Sigmoid colon (tissue), 7 donors: ENCODE results near the gene VDR. TPM values are rescaled to one million over a fixed set of nuclear protein-coding genes. Genes with fewer than 3 reads are reported as not detected.

Experiments
- DNase-seq: peaks from one replicate; pipeline ENCODE4 v3.0.0-alpha.2; 2019
- H3K27ac ChIP-seq, 4 donors: fragments of 200-600 bp; sonication (generic); one replicate each; pipeline ENCODE4 v1.5.1; 2016 to 2019; ENCODE audit warnings: mild to moderate bottlenecking in 1 of 4
- H3K27me3 ChIP-seq, 3 donors: fragments of 200-600 bp; sonication (generic); one replicate each; pipeline ENCODE4 v1.5.1; 2019; ENCODE audit warnings: mild to moderate bottlenecking in 1 of 3
- H3K36me3 ChIP-seq, 4 donors: fragments of 200-600 bp; sonication (generic); one replicate each; pipeline ENCODE4 v1.5.1; 2016 to 2019
- H3K4me1 ChIP-seq, 4 donors: fragments of 200-600 bp; sonication (generic); one replicate each; pipeline ENCODE4 v1.5.1; 2017 to 2019
- H3K4me3 ChIP-seq, 4 donors: fragments of 200-600 bp; sonication (generic); one replicate each; pipeline ENCODE4 v1.5.1; 2017 to 2019; ENCODE audit warnings: mild to moderate bottlenecking in 2 of 4, moderate library complexity in 1 of 4
- H3K9me3 ChIP-seq, 4 donors: fragments of 200-600 bp in 3 of 4; sonication (generic) in 3 of 4; one replicate each; pipeline versions ENCODE4 v1.5.1 to v1.6.1; 2013 to 2019
- CTCF ChIP-seq, 4 experiments: fragments of 450-650 bp in 3 of 4; fragments of 200-600 bp in 1 of 4; IDR thresholded peaks; one replicate each; pipeline ENCODE4 v1.5.1; 2016 to 2019; ENCODE audit warnings: antibody characterized with exemption in 4 of 4, mild to moderate bottlenecking in 3 of 4, moderate library complexity in 2 of 4
- EP300 ChIP-seq, 4 donors: sonication (generic); formaldehyde crosslinking; IDR thresholded peaks; one replicate each; pipeline ENCODE4 v1.6.1; 2017; ENCODE audit warnings: antibody characterized with exemption in 4 of 4
- POLR2A ChIP-seq, 2 donors: fragments of 450-650 bp; IDR thresholded peaks; one replicate each; pipeline ENCODE4 v1.6.1; 2016; ENCODE audit warnings: antibody characterized with exemption in 2 of 2, mild to moderate bottlenecking in 2 of 2, moderate library complexity in 2 of 2
- POLR2AphosphoS5 ChIP-seq, 4 donors: sonication (generic); formaldehyde crosslinking; IDR thresholded peaks; one replicate each; pipeline ENCODE4 v1.6.1; 2017; ENCODE audit warnings: antibody characterized with exemption in 4 of 4
- WGBS, 2 donors: extraction: QIAGEN DNeasy Blood & Tissue Kit; methylation state at CpG; one replicate each; pipeline ENCODE4 v1.1.7; 2013; 5-methylcytosine and 5-hydroxymethylcytosine counted together
- intact Hi-C: fragments of 100-400 bp; cut with DNase I; formaldehyde crosslinking; loops from one replicate; pipeline ENCODE4 v1.15.1; 2023
- polyA plus RNA-seq, 3 donors: library from polyadenylated mRNA; stranded (reverse); fragments of 200-250 nt; gene quantifications; one replicate each; pipeline ENCODE4 v1.2.3, GENCODE V29; 2013
- total RNA-seq, 4 donors: library from RNA; depleted of rRNA; stranded (reverse); fragments of >200 nt; gene quantifications; one replicate each; pipeline ENCODE4 v1.1.0, GENCODE V29; 2016
- donor health status: healthy with polysubstance abuse.
- donor health status: Bipolar disorder and iron deficiency.
- donor health status: healthy.

VDR gene
- total and polyA plus RNA-seq, 7 donors: 0.71 to 69.1 (median 2.5) TPM

- 79 to 80% methylated on average over 10 of the region's 10 CpGs for WGBS, 2 donors
- DNase-seq: no peak
- no peaks in the 10 kb centered on the region for H3K9me3 ChIP-seq
- H3K27me3 ChIP-seq: no peaks in the 10 kb centered on the region
- intact Hi-C loops: no loop called here
- no peak overlapping the region for H3K27ac ChIP-seq
- no peak overlapping the region for H3K4me3 ChIP-seq
- no peaks in the 10 kb centered on the region for H3K36me3 ChIP-seq
- no peaks in the 10 kb centered on the region for H3K4me1 ChIP-seq
- TF ChIP-seq POLR2A (IDR thresholded peaks at IDR 0.05): no peak
- TF ChIP-seq EP300 (IDR thresholded peaks at IDR 0.05): no peak
- TF ChIP-seq POLR2AphosphoS5 (IDR thresholded peaks at IDR 0.05): no peak
- no peak for TF ChIP-seq CTCF (IDR thresholded peaks at IDR 0.05)
These were observed 52.7 kb downstream of the VDR start for GRCh38 chr12:47852096-47852571.

GRCh38 chr12:47851303-47851952 lies 53.4 kb downstream of the VDR start:
- DNase-seq: peak; percentile 29
- Histone ChIP-seq H3K27me3 (no peaks in the 10 kb centered on the region), H3K36me3 (no peaks in the 10 kb centered on the region), H3K27ac (no peak overlapping the region), H3K4me1 (no peaks in the 10 kb centered on the region), H3K4me3 (no peak overlapping the region), H3K9me3 (no peaks in the 10 kb centered on the region)
- whole genome bisulfite sequencing, 2 donors: 72 to 75% methylated on average over 3 of the region's 3 CpGs
- TF ChIP-seq CTCF (IDR thresholded peaks at IDR 0.05): no peak
- TF ChIP-seq EP300 (IDR thresholded peaks at IDR 0.05): no peak
- TF ChIP-seq POLR2AphosphoS5 (IDR thresholded peaks at IDR 0.05): no peak
- no peak for TF ChIP-seq POLR2A (IDR thresholded peaks at IDR 0.05)
- intact Hi-C loops: no loop called here

- WGBS, 2 donors: 76 to 81% methylated on average over 12 of the region's 12 CpGs
These were observed 54.4 kb downstream of the VDR start for GRCh38 chr12:47850153-47851084.

GRCh38 chr12:47849261-47849660 lies 55.5 kb downstream of the VDR start:
- WGBS, 2 donors: 73% methylated on average over 5 of the region's 5 CpGs
- no peaks in the 10 kb centered on the region for H3K27me3 ChIP-seq
- H3K4me1 ChIP-seq: no peaks in the 10 kb centered on the region
- intact Hi-C loops: no loop called here
- H3K9me3 ChIP-seq: no peaks in the 10 kb centered on the region
- H3K4me3 ChIP-seq: no peak overlapping the region
- TF ChIP-seq CTCF (IDR thresholded peaks at IDR 0.05): no peak
- TF ChIP-seq EP300 (IDR thresholded peaks at IDR 0.05): no peak
- no peak for TF ChIP-seq POLR2AphosphoS5 (IDR thresholded peaks at IDR 0.05)
- TF ChIP-seq POLR2A (IDR thresholded peaks at IDR 0.05): no peak
- DNase-seq: no peak
- no peak overlapping the region for H3K27ac ChIP-seq
- no peaks in the 10 kb centered on the region for H3K36me3 ChIP-seq

More at GRCh38 chr12:47850153-47851084, 54.4 kb downstream of the VDR start:
- no peak for DNase-seq
- Histone ChIP-seq H3K27me3 (no peaks in the 10 kb centered on the region), H3K36me3 (no peaks in the 10 kb centered on the region), H3K9me3 (no peaks in the 10 kb centered on the region), H3K27ac (no peak overlapping the region), H3K4me3 (no peak overlapping the region), H3K4me1 (no peaks in the 10 kb centered on the region)
- intact Hi-C loops: no loop called here
- TF ChIP-seq POLR2AphosphoS5 (IDR thresholded peaks at IDR 0.05) (no peak), CTCF (IDR thresholded peaks at IDR 0.05) (no peak), POLR2A (IDR thresholded peaks at IDR 0.05) (no peak), EP300 (IDR thresholded peaks at IDR 0.05) (no peak)
